Measurements from ENCODE around the gene ADAM11.
A peak's percentile ranks its signal among the peaks of the same experiment; 100 is the strongest.

ADAM11 gene

GRCh38 chr17:44775136-44775837, 16.5 kb downstream of the ADAM11 start:
- peak in 12 of 14 donors; percentile 13 to 99 (median 85) for DNase-seq

- DNase-seq: peak in 2 of 14 donors; percentile 74 to 80
Observed at GRCh38 chr17:44775838-44776621, 17.2 kb downstream of the ADAM11 start.

DNA sequence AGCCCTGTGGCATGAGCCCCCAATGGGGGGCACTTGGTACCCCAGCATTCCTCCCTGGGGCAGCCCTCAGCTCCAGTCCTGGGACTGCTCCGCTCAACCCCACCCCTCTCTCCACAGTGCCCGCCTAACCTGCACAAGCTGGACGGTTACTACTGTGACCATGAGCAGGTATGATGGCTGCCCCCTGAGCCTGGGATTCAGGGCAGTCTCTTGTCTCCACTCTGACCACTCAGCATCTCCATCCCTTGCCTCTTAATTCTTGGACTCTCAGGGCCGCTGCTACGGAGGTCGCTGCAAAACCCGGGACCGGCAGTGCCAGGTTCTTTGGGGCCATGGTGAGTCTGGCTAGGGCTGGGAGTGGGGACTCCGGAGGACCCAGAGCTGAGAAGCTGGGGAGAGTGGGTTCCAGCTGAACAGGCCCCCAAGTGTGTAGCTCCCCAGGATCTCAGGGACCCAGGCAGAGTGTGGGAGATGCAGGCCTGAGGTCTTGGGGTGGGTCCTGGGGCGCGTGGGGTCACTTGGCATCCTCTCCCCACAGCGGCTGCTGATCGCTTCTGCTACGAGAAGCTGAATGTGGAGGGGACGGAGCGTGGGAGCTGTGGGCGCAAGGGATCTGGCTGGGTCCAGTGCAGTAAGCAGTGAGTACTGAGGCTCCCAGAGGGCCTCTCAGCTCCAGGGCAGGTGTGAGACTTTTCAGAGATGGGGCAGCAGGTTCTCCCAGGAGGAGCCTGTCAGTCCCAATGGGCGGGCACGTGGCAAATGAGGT, 18.0 kb downstream of the ADAM11 start:
- no peak for DNase-seq

DNA sequence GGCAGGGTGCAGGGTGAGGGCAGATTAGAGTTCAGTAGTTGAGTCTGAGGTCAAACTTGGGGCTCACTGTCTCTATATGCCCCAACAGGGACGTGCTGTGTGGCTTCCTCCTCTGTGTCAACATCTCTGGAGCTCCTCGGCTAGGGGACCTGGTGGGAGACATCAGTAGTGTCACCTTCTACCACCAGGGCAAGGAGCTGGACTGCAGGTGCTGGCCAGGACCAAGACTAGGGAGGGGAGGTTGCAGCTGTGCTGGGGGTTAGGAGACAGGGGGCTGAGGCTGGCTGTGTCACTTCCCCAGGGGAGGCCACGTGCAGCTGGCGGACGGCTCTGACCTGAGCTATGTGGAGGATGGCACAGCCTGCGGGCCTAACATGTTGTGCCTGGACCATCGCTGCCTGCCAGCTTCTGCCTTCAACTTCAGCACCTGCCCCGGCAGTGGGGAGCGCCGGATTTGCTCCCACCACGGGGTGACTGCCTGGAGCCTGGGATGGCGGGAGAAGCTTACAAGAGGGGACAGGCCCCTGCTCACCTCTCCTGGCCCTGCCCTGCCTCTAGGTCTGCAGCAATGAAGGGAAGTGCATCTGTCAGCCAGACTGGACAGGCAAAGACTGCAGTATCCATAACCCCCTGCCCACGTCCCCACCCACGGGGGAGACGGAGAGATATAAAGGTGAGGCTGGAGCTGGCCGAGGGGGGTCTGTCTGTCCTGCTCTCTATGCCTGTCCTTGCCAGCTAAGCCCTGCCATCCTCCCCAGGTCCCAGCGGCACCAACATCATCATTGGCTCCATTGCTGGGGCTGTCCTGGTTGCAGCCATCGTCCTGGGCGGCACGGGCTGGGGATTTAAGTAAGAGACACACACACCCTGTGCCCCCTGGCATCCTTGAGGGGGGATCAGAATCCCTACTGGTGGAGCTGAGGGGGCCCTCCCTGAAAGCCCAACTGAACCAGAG, 18.9 kb downstream of the ADAM11 start:
- DNase-seq: no peak

GRCh38 chr17:44778656-44779210, 19.9 kb downstream of the ADAM11 start:
- DNase-seq: no peak

DNA sequence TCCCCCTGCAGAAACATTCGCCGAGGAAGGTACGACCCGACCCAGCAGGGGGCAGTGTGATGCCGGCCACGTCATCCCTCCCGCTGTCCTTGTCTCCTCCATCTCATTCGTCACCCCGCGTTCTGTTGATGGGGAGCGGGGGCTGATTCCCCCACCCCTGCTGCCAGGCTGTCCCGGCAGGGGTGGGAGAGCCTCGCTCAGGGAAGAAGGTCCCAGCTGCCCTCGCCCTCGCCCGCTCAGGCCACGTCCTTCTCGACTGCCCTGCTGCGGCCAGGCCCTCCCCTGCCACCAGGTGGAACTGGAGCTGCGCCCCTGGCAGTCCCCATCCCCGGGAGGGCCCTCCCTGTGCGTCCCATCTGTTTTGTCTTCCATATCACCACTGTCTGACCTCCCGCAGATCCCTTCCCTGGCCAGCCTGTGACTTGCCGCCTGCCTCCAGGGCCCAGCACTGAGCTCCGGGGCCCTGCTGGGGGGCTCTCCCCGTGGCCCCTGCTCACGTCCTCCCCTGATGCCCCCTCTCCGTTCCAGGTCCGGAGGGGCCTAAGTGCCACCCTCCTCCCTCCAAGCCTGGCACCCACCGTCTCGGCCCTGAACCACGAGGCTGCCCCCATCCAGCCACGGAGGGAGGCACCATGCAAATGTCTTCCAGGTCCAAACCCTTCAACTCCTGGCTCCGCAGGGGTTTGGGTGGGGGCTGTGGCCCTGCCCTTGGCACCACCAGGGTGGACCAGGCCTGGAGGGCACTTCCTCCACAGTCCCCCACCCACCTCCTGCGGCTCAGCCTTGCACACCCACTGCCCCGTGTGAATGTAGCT, 20.6 kb downstream of the ADAM11 start:
- DNase-seq: peak in 13 of 14 donors; percentile 21 to 76 (median 59)

DNA sequence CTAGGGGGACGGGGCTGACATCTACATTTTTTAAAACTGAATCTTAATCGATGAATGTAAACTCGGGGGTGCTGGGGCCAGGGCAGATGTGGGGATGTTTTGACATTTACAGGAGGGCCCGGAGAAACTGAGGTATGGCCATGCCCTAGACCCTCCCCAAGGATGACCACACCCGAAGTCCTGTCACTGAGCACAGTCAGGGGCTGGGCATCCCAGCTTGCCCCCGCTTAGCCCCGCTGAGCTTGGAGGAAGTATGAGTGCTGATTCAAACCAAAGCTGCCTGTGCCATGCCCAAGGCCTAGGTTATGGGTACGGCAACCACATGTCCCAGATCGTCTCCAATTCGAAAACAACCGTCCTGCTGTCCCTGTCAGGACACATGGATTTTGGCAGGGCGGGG, 21.4 kb downstream of the ADAM11 start:
- DNase-seq: no peak

- no peak for DNase-seq
Observed at GRCh38 chr17:44780845-44781480, 22.2 kb downstream of the ADAM11 start.

GRCh38 chr17:44781551-44782325, 22.9 kb downstream of the ADAM11 start:
- no peak for DNase-seq

- DNase-seq: peak in 1 of 14 donors; percentile 48
Observed at GRCh38 chr17:44782326-44782850, 23.6 kb downstream of the ADAM11 start.

DNA sequence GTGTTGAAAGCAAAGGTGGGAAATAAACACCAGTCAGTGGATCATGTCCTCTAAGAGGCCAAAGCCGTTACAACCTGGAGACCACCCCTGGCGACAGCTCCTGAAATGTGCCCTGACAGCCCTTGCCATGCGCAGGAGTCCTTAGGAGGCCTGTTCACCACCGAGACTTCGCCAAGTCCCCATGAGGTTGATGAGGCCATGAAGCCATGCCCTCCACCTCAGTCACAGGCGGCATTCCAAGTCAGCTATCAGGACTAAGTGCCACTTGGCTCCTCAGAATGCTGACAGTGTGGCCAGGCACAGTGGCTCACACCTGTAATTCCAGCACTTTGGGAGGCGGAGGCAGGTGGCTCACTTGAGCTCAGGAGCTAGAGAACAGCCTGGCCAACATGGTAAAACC, 27.1 kb downstream of the ADAM11 start:
- peak in 1 of 14 donors; percentile 75 for DNase-seq

DNA sequence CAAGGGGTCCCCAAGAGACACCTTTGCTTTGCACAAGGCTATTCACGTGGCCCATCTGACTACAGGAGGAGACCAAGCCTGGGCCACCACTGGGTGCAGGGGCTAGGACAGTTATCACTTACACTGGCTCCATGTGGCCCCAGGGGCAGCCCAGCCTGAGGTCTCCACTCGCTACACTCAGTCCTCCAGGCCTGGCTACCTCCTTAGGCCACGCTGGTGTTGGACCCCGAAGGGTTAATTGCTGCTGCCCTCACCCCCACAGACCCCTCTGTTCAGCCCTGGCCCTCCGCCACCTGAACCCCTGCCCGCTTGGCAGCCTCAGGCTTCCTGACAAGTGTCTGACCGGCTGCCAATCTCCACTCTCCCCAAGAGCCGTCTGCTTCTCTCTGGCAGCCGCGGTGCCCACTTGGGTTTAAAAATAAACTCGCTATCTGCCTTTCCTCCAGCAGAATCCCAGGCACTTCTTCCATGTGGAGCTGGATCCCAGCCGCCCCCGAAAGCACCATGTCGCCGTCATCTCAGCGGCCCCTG, 27.8 kb downstream of the ADAM11 start:
- peak in 3 of 14 donors; percentile 15 to 86 (median 23) for DNase-seq

- DNase-seq: peak in 1 of 14 donors; percentile 86
Observed at GRCh38 chr17:44787271-44787940, 28.6 kb downstream of the ADAM11 start.

DNA sequence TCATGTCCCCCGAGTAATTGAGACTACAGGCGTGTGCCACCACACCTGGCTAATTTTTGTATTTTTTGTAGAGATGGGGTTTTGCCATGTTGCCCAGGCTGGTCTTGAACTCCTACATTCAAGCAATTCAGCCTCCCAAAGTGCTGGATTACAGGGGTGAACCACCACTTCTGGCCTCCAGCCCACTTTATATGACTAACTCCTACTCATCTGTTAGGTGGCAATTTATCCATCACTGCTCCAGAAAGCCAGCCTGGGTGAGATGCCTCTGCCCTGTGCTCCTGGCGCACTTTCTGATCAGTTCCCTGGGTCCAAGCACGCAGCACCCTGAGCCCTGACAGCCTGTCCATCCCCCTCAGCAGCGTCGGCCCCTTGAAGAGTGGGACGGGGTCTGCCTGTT, 29.4 kb downstream of the ADAM11 start:
- DNase-seq: no peak

- DNase-seq: no peak
Observed at GRCh38 chr17:44792276-44792675, 33.5 kb downstream of the ADAM11 start.

DNA sequence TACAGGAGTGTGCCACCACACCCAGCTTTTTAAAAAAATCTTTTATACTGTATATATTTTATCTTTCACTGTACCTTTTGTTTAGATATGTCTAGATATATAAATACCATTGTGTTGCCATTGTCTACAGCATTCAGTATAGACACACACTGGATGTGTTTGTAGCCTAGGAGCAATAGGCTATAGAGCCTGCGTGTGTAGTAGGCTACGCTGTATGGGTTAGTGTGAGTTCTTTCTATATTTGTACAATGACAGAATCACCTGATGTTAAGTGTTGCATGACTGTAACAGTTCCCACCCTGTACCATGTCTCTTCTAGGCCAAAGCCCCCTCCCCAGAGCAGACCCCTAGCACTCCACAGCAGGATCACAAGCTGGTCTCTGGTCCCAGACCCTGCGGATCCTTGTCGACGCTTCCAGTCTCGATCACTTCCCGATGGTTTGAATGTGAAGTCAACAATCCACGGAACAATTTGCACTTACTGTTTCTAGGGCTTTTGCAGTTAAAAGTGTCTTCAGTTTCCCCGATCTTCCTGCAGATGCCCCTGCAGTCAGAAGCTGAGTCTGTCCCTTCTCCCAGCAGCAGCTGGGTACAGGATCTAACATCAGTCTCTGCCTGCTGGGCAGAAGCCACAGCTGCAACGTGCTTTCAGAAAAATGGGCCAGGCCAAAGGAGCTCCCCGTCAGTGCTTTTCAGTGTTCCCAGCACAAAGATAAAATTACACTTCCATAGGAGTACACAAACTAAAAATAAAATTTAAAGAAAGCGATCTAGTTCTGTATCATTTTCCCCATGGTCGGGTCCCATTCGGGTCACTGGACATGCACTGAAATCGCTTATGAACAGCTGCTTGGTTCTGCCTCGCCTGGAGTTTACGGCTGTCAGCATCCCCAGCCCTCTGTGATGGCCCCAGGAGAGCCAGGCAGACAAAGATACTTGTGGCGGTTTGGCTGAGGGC, 35.4 kb downstream of the ADAM11 start:
- no peak for DNase-seq

GRCh38 chr17:44794851-44795413, 36.1 kb downstream of the ADAM11 start:
- no peak for DNase-seq

Data from C1 segment of cervical spinal cord (tissue), 14 donors.